GM21576 (cell line): ENCODE results near the gene KRTAP12-3.
"Not testable (repeated sequence)": the region's sequence is repeated elsewhere in the genome, so short reads cannot be mapped to it uniquely, and the experiment has no call there.

Experiments
- ATAC-seq: cut with Tn5 transposase; IDR thresholded peaks from one replicate; pipeline ENCODE4 v1.9.1; 2021; ENCODE audit warnings: mild to moderate bottlenecking, moderate library complexity; ENCODE audit not compliant: unreplicated experiment

The KRTAP12-3 gene

DNA sequence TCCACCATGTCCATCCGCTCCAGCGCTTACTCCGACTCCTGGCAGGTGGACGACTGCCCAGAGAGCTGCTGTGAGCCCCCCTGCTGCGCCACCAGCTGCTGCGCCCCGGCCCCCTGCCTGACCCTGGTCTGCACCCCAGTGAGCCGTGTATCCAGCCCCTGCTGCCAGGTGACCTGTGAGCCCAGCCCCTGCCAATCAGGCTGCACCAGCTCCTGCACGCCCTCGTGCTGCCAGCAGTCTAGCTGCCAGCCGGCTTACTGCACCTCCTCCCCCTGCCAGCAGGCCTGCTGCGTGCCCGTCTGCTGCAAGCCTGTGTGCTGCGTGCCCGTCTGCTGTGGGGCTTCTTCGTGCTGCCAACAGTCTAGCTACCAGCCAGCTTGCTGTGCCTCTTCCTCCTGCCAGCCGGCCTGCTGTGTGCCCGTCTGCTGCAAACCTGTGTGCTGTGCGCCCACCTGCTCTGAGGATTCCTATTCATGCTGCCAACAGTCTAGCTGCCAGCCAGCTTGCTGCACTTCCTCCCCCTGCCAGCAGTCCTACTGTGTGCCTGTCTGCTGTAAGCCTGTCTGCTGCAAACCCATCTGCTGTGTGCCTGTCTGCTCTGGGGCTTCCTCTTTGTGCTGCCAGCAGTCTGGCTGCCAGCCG is 30.4 kb upstream of the KRTAP12-3 start:
- not testable (repeated sequence) for ATAC-seq

DNA sequence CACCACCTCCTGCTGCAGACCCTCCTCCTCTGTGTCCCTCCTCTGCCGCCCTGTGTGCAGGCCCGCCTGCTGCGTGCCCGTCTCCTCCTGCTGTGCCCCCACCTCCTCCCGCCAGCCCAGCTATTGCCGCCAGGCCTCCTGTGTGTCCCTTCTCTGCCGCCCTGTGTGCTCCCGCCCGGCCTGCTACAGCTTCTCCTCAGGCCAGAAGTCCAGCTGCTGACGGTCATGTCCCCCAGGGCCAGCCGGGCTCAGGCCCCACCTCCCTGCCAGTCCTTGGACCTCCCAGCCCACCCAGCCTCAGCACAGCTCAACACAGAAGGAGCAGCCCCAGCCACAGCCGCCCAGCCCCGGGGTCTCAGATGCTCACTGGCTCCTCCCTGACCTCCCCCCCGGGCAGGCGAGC is 29.9 kb upstream of the KRTAP12-3 start:
- ATAC-seq = not testable (repeated sequence)

GRCh38 chr21:44628707-44629391 is 28.9 kb upstream of the KRTAP12-3 start:
- ATAC-seq = no peak

DNA sequence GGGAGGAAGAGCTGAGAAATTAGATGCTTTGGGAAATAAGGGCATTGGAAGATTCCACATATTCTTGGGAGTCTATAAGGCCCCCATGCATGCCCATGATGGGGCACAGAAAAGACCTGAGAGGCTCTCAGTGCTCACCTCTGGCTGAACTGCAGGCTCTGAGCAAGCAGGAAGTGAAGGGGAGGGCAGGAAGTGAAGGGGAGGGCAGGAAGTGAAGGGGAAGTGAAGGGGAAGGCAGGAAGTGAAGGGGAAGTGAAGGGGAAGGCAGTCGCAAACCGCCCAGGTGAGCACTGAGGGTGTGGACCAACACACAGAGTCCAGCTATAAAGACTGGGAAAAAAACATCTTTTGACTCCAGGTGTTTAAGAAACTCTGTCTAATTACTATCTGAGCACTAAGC is 27.3 kb upstream of the KRTAP12-3 start:
- ATAC-seq = no peak

DNA sequence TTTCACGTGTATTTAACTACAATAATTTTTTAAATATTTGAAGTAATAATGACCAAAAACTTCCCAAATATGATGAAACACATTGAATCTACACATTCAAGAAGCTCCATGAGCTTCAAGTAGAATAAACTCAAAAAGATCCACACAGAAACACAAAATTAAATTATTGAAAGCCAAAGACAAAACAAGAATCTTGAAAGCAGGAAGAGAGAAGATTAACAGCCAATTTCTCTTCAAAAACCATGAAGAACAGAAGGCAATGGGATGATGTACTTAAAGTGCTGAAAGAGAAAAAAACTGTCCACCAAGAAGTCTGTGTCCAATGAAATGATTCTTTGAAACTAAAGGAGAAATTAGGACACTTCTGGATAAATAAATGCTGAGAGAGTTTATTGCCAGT is 25.7 kb upstream of the KRTAP12-3 start:
- no peak for ATAC-seq

DNA sequence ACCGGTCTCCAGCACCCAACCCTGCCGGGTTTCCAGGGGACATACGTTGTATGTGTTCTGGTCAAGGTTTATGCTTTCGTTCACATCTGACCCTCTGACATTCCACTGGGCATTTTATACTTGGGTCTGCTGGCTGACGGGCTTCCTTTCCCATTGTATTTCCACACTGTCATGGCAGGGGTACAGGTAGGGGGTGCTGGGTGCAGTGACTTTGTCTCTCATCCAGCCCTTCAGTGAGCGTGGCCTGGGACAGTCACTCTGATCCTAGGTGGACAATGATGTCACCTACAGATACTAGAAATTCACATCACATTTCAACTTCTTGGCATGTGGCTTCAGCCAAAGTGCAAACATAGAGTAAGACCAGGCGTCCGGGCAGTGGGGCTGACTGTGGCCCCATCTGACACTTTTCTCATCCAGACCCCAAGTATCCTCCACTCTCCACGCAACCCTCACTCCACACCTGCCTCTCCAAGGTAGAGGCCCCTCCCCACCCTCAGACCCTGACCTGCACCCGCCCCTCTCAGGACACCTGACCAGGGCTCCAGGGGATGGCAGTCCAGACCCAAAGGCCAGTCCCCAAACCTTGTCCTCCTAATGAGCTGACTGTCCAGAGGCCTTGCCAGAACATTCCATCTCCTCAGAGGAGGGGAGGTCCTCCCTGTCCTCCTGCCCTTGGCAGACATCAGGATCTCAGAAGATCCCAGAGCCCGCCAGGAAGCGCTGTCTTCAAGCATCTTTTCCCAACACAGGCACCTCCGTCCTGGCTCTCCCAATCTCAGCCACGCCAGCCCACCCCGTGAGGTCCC is 21.3 kb upstream of the KRTAP12-3 start:
- ATAC-seq = no peak

DNA sequence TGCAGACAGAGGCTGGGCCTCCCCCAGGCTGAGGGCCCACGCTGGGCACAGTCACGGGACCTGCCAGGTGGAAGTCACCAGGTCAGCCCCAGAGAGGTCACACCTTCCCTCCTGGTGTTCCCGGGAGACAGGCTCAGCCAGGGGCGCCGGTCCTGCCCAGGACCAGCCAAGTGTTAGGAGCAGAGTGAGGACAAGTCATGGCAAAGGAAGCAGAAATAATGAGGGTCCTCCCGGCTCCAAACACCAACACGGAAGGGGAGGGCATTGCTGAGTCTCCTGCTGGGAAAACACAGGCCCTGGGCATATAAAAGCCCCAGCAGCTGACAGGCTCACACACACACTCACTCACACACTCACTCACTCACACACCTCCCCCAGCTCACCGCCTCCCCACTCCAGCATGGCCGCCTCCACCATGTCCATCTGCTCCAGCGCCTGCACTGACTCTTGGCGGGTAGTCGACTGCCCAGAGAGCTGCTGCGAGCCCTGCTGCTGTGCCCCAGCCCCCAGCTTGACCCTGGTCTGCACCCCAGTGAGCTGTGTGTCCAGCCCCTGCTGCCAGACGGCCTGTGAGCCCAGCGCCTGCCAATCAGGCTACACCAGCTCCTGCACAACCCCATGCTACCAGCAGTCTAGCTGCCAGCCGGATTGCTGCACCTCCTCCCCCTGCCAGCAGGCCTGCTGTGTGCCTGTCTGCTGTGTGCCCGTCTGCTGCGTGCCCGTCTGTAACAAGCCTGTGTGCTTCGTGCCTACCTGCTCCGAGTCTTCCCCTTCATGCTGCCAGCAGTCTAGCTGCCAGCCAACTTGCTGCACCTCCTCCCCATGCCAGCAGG is 20.5 kb upstream of the KRTAP12-3 start, which contains the start of gene KRTAP10-10:
TSS of gene KRTAP10-10 (plus strand) at position 339 of the 833 bp plus-strand sequence. CDS start at position 401, 62 bp downstream.
- no peak for ATAC-seq

- not testable (repeated sequence) for ATAC-seq
Observed at GRCh38 chr21:44637851-44638348, 19.8 kb upstream of the KRTAP12-3 start.

GRCh38 chr21:44638506-44639330 is 19.0 kb upstream of the KRTAP12-3 start:
- not testable (repeated sequence) for ATAC-seq

DNA sequence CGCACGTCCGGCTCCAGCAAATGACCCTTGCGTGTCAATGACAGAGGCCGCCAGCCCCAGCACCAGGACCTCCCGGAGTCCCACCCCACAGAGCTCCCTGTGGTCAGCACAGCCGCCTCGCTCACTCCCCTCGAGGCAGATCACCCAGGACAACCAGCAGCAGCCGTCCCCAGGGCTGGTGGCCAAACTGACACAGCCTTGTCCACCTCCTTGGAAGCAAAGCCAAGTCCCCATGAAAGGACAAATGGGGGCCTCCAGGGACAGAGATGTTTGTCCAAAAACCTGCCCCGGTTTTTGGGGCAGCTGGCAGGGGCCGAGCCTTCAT is 18.4 kb upstream of the KRTAP12-3 start:
- no peak for ATAC-seq

GRCh38 chr21:44640761-44641160 is 17.0 kb upstream of the KRTAP12-3 start:
- no peak for ATAC-seq

DNA sequence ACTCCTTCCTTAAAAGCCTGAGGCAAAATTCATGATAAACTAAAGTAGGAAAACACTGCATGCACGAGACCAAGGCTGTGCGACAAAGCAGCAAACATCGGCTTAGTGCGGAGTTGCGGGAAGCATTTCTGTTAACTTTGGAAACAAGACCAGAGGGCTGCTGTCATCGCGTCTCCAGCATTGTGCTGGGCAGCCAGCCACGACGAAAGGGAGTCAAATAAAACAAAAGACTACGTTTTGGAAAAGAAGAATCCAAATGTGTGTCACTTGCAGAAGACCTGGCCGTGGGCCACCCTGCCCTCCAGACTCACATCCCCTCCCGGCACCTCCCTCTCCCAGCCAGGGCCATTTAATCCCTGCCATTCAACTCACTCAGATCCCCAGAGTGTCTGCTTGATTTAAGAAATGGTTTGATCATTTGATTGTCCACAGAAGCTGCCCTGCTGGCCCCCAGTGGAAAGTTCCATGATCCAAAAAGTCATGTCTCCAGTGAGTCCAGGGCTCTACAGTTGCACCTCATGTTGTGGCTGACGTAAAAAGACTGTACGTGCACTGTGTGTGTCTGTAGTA is 13.9 kb upstream of the KRTAP12-3 start:
- ATAC-seq = no peak

GRCh38 chr21:44644878-44645277 is 12.9 kb upstream of the KRTAP12-3 start:
- no peak for ATAC-seq

DNA sequence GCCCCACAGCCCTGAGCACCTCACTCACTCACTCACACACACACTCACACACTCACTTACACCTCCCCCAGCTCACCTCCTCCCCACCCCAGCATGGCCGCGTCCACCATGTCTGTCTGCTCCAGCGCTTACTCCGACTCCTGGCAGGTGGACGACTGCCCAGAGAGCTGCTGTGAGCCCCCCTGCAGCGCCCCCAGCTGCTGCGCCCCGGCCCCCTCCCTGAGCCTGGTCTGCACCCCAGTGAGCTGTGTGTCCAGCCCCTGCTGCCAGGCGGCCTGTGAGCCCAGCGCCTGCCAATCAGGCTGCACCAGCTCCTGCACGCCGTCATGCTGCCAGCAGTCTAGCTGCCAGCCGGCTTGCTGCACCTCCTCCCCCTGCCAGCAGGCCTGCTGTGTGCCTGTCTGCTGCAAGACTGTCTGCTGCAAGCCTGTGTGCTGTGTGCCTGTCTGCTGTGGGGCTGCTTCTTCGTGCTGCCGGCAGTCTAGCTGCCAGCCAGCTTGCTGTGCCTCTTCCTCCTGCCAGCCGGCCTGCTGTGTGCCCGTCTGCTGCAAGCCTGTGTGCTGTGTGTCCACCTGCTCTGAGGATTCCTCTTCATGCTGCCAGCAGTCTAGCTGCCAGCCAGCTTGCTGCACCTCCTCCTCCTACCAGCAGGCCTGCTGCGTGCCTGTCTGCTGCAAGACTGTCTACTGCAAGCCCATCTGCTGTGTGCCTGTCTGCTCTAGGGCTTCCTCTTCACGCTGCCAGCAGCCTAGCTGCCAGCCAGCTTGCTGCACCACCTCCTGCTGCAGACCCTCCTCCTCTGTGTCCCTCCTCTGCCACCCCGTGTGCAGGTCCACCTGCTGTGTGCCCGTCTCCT is 11.1 kb upstream of the KRTAP12-3 start, which contains the start of gene KRTAP10-11:
TSS of gene KRTAP10-11 (plus strand) at position 49 of the 856 bp plus-strand sequence. CDS start at position 94, 45 bp downstream.
- not testable (repeated sequence) for ATAC-seq

GRCh38 chr21:44647222-44647552 is 10.5 kb upstream of the KRTAP12-3 start:
- ATAC-seq = no peak

- ATAC-seq = no peak
Observed at GRCh38 chr21:44648557-44649311, 9.0 kb upstream of the KRTAP12-3 start.

GRCh38 chr21:44649521-44650100 is 8.1 kb upstream of the KRTAP12-3 start:
- no peak for ATAC-seq
